Central memory CD8-positive, alpha-beta T cell (primary cell): ENCODE data around the gene RSPO3.

Source experiments
- ATAC-seq: fragments of 150-1000 bp; cut with Tn5 transposase; replicated peaks from 2 replicates; pipeline ENCODE4 v1.10.0; 2022; ENCODE audit warnings: mild to moderate bottlenecking, moderate FRiP score, moderate number of reproducible peaks; ENCODE audit not compliant: poor library complexity, severe bottlenecking; ENCODE audit errors: extremely low read depth
- DNase-seq, 2 donors: peaks; one replicate each; pipeline ENCODE4 v3.0.0; 2021; ENCODE audit warnings: low spot score in 2 of 2
- H3K27ac Mint-ChIP-seq: one replicate; pipeline ENCODE4 v1.8.0; 2022; ENCODE audit warnings: low read depth, mild to moderate bottlenecking, moderate library complexity, mixed read lengths
- H3K27me3 Mint-ChIP-seq: one replicate; pipeline ENCODE4 v1.8.0; 2022; ENCODE audit warnings: mixed read lengths
- H3K36me3 Mint-ChIP-seq: one replicate; pipeline ENCODE4 v1.8.0; 2022; ENCODE audit warnings: mild to moderate bottlenecking, moderate library complexity, mixed read lengths; ENCODE audit not compliant: insufficient read depth
- H3K4me1 Mint-ChIP-seq: one replicate; pipeline ENCODE4 v1.8.0; 2022; ENCODE audit warnings: mixed read lengths
- H3K4me3 Mint-ChIP-seq: one replicate; pipeline ENCODE4 v1.8.0; 2022; ENCODE audit warnings: mild to moderate bottlenecking, moderate library complexity, mixed read lengths
- H3K9me3 Mint-ChIP-seq: one replicate; pipeline ENCODE4 v1.8.0; 2022; ENCODE audit warnings: mixed read lengths

RSPO3 gene

GRCh38 chr6:127136786-127137185 lies 18.3 kb downstream of the RSPO3 start:
- ATAC-seq (no peak), DNase-seq (no peak)
- Mint-ChIP-seq H3K4me1 (no peaks in the 10 kb centered on the region), H3K9me3 (no peaks in the 10 kb centered on the region), H3K36me3 (no peaks in the 10 kb centered on the region), H3K4me3 (no peak overlapping the region), H3K27me3 (peaks cover 12% of the 10 kb centered on the region), H3K27ac (no peak overlapping the region)

DNA sequence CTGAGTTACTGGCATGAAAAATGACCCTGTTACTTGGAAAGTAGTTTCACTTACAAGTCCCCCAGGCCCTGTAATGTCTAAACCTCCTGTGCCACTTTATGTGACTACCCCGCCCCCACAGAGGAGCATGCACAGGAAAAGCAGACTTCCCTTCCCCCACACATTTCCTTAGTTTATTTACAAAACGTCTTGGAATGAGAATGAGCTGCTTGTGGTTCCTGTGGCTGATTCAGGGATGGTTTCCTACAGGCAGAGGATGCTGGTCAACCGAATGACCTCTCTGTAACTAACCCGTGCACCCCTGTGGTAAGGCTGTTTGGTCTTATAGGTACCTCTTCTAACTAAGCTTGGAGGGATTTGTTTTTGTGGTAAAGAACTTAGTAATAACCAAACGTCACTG lies 28.5 kb downstream of the RSPO3 start:
- Mint-ChIP-seq H3K4me1 (no peaks in the 10 kb centered on the region), H3K27me3 (peaks cover 11% of the 10 kb centered on the region), H3K4me3 (no peak overlapping the region), H3K27ac (no peak overlapping the region), H3K9me3 (no peaks in the 10 kb centered on the region), H3K36me3 (no peaks in the 10 kb centered on the region)
- ATAC-seq (no peak), DNase-seq (no peak)

- DNase-seq: no peak
- Mint-ChIP-seq H3K4me3 (no peak overlapping the region), H3K27ac (no peak overlapping the region), H3K36me3 (no peaks in the 10 kb centered on the region), H3K4me1 (no peaks in the 10 kb centered on the region), H3K9me3 (no peaks in the 10 kb centered on the region), H3K27me3 (peaks cover 12% of the 10 kb centered on the region)
- ATAC-seq: no peak
Observed at GRCh38 chr6:127147534-127147933, 29.1 kb downstream of the RSPO3 start.

DNA sequence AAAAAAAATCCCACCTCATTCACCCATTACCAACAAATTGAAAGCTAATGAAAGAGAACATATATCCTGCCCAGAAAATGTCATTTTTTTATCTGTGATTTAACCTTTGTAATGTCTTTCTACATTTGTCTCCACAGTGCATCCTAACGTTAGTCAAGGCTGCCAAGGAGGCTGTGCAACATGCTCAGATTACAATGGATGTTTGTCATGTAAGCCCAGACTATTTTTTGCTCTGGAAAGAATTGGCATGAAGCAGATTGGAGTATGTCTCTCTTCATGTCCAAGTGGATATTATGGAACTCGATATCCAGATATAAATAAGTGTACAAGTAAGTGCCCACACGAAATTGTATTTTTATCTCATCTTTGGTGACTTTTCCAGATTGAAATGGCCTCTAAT lies 30.0 kb downstream of the RSPO3 start:
- ATAC-seq (no peak), DNase-seq (no peak)
- no peaks in the 10 kb centered on the region for H3K36me3 Mint-ChIP-seq
- no peak overlapping the region for H3K4me3 Mint-ChIP-seq
- H3K27ac Mint-ChIP-seq: no peak overlapping the region
- H3K4me1 Mint-ChIP-seq: no peaks in the 10 kb centered on the region
- no peaks in the 10 kb centered on the region for H3K9me3 Mint-ChIP-seq
- H3K27me3 Mint-ChIP-seq: peaks cover 20% of the 10 kb centered on the region

DNA sequence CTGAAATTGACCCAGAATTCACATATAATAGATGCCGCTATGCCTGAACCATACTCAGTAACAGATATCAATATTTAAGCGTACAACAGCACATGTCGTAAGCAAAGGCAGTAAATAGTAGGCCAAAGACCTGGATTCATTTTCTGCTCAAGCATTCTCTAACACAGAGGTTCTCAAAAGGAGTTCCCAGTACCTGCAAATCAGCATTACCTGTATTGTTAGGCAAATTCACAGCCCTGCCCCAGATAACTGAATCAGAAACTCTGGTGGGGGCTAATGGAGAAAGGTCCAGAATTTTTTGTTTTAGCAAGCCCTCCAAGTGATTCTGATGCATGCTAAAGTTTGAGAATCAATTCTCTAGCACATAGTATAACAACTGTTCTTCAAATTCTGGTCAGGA lies 36.0 kb downstream of the RSPO3 start:
- ATAC-seq: no peak
- Mint-ChIP-seq H3K27me3 (peaks cover 19% of the 10 kb centered on the region), H3K9me3 (no peaks in the 10 kb centered on the region), H3K4me1 (no peaks in the 10 kb centered on the region), H3K4me3 (no peak overlapping the region), H3K27ac (no peak overlapping the region), H3K36me3 (no peaks in the 10 kb centered on the region)
- DNase-seq: no peak

DNA sequence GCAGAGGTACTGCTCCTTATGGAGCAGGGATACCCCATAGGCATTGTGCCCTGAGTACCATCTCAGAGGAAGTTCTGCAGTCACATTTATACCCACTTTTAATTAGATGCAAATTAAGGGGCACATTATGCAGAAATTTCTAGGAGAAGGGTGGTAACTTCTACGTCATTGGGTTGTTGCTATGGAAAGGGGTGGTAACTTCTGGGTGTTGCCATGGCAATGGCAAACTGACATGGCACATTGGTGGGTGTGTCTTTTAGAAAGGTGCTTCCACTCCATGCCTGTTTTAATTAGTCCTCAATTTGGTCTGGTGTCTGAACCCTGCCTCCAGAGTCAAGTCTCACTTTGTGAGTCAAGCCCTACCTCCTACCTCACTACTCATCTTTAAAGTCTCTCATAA lies 42.0 kb downstream of the RSPO3 start:
- H3K9me3 Mint-ChIP-seq: no peaks in the 10 kb centered on the region
- DNase-seq (no peak), ATAC-seq (no peak)
- H3K36me3 Mint-ChIP-seq: no peaks in the 10 kb centered on the region
- H3K27me3 Mint-ChIP-seq: peaks cover 1% of the 10 kb centered on the region
- H3K4me1 Mint-ChIP-seq: no peaks in the 10 kb centered on the region
- no peak overlapping the region for H3K27ac Mint-ChIP-seq
- no peak overlapping the region for H3K4me3 Mint-ChIP-seq

DNA sequence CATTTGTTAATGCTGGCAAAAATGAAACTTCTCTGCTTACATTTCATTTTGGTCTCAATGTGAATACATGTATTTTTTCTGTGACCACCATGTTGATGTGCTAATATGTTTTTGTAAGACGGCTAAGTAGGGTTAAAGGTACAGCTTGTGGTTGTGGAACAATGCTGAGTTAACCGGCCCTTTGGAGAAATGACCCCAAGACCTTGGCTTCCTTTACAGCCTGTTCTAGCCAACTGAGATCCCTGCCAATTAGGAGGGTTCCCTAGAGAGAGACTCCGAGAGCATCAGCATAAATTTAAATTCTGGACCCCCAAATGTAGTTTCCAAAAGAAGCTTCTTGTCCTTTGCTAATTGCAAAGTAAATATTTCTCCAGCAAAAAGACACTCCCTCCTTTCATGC lies 44.4 kb downstream of the RSPO3 start:
- H3K4me3 Mint-ChIP-seq: no peak overlapping the region
- peaks cover 5% of the 10 kb centered on the region for H3K9me3 Mint-ChIP-seq
- H3K4me1 Mint-ChIP-seq: no peaks in the 10 kb centered on the region
- ATAC-seq (no peak), DNase-seq (no peak)
- H3K36me3 Mint-ChIP-seq: no peaks in the 10 kb centered on the region
- peaks cover 11% of the 10 kb centered on the region for H3K27me3 Mint-ChIP-seq
- H3K27ac Mint-ChIP-seq: no peak overlapping the region

DNA sequence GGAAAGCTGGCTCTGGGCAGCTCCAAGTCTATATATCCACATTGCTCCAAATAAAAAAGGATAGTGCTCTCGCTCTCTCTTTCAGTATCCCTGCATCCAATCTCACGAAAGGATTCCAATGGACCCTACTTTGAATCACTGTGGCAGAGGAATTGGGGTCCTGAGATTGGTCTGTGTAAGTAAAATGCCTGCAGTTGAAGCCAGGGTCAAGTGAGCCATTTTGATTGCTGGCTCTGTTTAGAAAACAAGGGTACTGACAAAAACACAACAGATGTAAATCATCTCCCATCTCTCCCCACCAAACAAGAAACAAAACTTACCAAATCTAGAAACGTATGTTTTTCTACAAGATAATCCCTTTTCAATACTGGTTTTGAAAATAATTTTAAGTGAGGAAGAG lies 45.6 kb downstream of the RSPO3 start:
- Mint-ChIP-seq H3K36me3 (no peaks in the 10 kb centered on the region), H3K4me3 (no peak overlapping the region), H3K27ac (no peak overlapping the region), H3K4me1 (no peaks in the 10 kb centered on the region), H3K27me3 (peaks cover 16% of the 10 kb centered on the region), H3K9me3 (peaks cover 5% of the 10 kb centered on the region)
- ATAC-seq (no peak), DNase-seq (no peak)

DNA sequence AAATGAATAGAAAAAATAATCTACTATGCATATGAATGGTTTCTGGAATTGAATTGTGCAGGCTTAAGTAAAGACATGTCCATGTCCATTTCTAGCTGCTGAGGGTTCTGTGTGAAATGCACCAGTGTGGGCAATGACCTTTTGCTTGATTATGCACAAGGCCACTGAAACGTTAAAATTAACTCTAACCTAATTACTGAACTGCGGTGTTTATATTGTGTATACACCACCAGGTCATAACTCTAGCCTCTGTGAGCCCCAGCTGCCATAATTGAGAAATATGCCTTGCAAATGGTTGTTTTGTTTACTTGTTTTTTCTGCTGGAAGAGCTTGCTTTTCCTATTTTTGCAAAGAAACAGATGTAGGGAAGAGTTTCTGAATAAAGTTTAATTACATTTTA lies 46.1 kb downstream of the RSPO3 start:
- Mint-ChIP-seq H3K4me1 (no peaks in the 10 kb centered on the region), H3K27me3 (peaks cover 21% of the 10 kb centered on the region), H3K9me3 (peaks cover 5% of the 10 kb centered on the region), H3K36me3 (no peaks in the 10 kb centered on the region), H3K4me3 (no peak overlapping the region), H3K27ac (no peak overlapping the region)
- ATAC-seq (no peak), DNase-seq (no peak)

DNA sequence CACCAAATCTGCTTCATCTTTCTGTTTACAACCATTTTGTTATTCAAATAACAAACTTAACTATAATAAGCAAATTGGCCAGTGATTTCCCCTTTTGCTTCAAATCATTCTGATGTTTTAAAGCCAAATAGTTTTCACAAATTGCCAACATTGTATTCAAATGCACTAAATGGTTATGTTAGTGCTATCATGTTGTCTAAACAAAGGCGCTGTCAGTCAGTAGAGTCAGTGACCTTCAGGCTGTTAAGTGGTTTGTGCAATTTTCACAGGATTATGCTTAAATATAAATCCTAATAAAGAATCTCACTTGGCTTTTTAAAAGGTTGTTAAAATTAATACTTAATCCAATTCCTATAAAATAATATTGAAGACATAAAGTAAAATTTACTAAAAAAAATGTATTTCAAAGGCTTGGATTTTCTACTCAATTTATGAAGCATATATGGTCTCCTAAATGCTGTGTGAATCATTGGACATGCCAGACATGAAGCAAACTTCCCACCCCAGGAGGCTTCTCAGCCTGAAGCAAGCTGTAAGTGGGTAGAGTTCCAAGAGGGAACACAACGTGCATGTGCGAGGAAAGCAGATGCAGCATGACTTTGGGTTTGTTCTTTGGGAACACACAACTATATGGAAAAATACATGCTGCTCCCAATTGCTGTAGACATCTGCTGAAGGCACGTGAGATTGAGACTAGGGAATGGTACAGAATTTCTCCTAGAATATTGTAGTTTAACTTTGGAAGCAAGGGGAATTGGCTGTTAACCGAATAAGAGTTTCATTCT lies 54.9 kb downstream of the RSPO3 start:
- DNase-seq (no peak), ATAC-seq (no peak)
- no peak overlapping the region for H3K4me3 Mint-ChIP-seq
- no peaks in the 10 kb centered on the region for H3K4me1 Mint-ChIP-seq
- H3K27me3 Mint-ChIP-seq: peaks cover 44% of the 10 kb centered on the region
- H3K36me3 Mint-ChIP-seq: peaks cover 2% of the 10 kb centered on the region
- no peak overlapping the region for H3K27ac Mint-ChIP-seq
- no peaks in the 10 kb centered on the region for H3K9me3 Mint-ChIP-seq

- no peaks in the 10 kb centered on the region for H3K4me1 Mint-ChIP-seq
- H3K36me3 Mint-ChIP-seq: peaks cover 2% of the 10 kb centered on the region
- no peaks in the 10 kb centered on the region for H3K9me3 Mint-ChIP-seq
- DNase-seq: no peak
- no peak overlapping the region for H3K27ac Mint-ChIP-seq
- no peak for ATAC-seq
- H3K27me3 Mint-ChIP-seq: peaks cover 29% of the 10 kb centered on the region
- H3K4me3 Mint-ChIP-seq: no peak overlapping the region
Observed at GRCh38 chr6:127176146-127176545, 57.7 kb downstream of the RSPO3 start.

- no peaks in the 10 kb centered on the region for H3K4me1 Mint-ChIP-seq
- H3K36me3 Mint-ChIP-seq: peaks cover 2% of the 10 kb centered on the region
- no peak overlapping the region for H3K4me3 Mint-ChIP-seq
- DNase-seq (no peak), ATAC-seq (no peak)
- H3K27me3 Mint-ChIP-seq: peaks cover 20% of the 10 kb centered on the region
- no peak overlapping the region for H3K27ac Mint-ChIP-seq
- no peaks in the 10 kb centered on the region for H3K9me3 Mint-ChIP-seq
Observed at GRCh38 chr6:127177030-127177922, 58.8 kb downstream of the RSPO3 start.

DNA sequence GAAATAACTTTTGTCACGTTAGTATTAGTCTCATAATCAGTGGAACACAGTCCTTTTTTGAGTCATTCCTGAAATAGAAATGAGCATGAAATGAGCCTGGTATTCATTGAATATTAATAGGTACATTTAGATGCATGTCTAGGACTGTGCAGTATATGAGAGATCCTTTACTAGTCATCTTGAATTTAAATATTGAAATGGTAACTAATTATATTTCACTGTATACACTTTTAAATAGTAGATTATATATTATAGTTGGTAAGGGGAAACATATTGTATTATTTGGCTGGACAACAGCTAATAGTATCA lies 59.4 kb downstream of the RSPO3 start:
- no peak for DNase-seq
- Mint-ChIP-seq H3K4me1 (no peaks in the 10 kb centered on the region), H3K27ac (no peak overlapping the region), H3K27me3 (peaks cover 25% of the 10 kb centered on the region), H3K4me3 (no peak overlapping the region), H3K9me3 (no peaks in the 10 kb centered on the region), H3K36me3 (peaks cover 2% of the 10 kb centered on the region)
- no peak for ATAC-seq
